CD4-positive, alpha-beta T cell treated with Interleukin-2 at 100 ng/mL for 4 hours (primary cell): ENCODE results near the gene KMT5B.
A peak's percentile ranks its signal among the peaks of the same experiment; 100 is the strongest.
"Not testable (repeated sequence)": the region's sequence is repeated elsewhere in the genome, so short reads cannot be mapped to it uniquely, and the experiment has no call there.

Experiments used
- DNase-seq: peaks from one replicate; pipeline ENCODE4 v3.0.0-alpha.2; 2020; ENCODE audit warnings: low spot score

KMT5B gene

DNA sequence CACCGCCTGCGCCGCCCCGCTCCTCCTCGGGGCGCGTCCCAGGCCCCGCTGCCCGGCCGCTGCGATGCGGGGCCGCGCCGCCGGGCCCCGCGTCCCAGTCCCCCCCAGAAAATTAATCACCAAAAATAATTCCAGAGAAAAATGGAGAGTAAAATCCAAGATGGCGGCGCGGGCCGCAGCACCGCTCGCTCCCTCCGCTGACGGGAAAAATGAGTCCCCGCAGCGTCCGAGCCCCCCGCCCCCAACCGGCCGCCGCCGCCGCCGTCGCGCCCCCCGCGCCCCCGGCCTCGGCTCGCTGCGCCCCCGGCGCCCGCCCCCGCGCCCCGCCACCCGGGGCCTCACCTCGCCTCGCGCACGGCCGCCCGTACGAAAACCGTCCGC lies at the start of gene KMT5B:
Gene KMT5B, minus strand, starts transcription at position 162 of the 381 bp plus-strand sequence. CDS start 23,220 bp downstream, outside the sequence.
- peak; percentile 67 for DNase-seq

DNA sequence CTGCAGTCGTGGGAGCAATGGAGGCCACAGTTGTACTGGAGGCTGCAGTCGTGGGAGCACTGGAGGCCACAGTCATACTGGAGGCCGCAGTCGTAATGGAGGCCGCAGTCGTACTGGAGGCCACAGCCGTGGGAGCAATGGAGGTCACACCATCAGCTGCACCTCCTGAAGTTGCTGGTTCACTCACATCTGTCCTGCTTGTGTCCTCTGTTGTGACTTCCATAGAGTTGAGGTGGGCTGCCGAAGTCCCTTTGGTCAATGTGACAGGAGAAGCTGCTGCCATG lies 49.4 kb upstream of the KMT5B start:
- no peak for DNase-seq

DNA sequence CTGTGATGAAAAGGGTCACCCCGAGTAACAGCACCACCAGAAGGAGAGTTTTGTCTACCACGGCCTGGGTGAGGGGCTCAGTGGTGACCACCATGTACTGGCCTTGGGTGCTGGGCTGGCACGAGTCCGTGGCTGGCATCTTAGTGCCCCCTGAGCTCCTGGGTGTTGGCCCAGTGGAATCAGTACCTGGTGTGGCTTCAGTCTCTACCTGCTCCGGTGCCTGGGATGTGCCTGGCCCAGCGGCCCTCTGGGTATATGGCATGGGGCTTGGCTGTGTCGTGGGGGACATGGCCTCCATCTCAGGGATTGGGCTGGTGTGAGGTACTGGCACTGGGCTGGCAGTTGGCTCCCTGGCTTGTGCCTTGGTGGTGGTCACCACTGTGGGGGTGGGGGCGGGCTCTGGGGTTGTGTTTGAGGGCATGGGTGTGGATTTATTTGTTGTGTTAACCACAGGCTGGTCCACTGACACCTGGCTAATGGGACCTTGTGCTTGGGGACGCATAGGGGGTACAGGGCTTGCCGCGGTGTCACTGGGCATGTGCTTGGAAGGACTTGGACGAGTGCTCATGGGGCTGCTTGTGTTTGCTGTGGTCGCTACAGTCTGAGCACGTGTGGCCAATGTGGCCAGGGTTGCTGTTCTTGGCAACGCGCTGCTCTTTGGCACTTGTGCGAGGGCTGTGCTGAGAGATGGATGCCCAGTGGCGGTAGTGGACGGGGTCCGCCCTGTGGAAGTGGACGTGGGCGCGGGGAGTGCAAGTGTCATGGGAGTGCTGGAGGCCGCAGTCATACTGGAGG lies 48.9 kb upstream of the KMT5B start:
- DNase-seq: no peak

DNA sequence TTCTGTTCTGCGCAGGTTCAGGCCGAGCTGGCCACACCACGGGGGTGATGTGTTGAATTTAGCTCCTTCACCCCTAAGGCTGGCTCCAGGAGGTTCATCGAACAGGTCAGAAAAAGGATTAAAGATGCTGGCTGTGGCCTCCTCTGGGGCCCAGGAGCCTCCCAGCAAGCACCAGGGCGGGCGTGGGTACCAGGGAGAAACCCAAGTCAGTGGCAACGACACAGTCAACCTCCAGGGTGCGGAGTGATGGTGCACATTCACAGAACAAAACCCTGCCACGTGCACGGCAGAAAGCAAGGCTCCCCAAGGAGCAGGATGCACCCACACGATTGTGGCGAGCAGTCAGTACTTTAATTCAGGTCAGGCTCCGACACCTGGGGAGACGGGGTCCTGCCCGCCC lies 47.9 kb upstream of the KMT5B start:
- DNase-seq: no peak

DNA sequence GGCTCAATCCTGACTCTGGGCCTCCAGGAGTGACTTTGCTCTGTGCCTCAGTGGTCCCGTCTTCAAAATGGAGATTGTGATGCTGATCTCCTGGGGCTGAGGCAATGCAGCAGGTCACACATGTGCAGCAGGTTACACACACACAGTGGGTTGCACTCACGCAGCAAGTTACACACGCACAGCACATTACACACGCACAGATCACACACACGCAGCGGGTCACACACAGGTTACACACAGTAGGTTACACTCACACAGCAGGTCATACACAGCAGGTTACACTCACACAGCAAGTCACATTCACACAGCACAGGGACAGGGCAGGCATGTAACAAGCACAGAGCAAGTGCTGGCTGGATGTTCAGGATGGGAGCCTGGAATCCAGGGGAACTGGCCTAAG lies 47.4 kb upstream of the KMT5B start:
- DNase-seq: no peak

DNA sequence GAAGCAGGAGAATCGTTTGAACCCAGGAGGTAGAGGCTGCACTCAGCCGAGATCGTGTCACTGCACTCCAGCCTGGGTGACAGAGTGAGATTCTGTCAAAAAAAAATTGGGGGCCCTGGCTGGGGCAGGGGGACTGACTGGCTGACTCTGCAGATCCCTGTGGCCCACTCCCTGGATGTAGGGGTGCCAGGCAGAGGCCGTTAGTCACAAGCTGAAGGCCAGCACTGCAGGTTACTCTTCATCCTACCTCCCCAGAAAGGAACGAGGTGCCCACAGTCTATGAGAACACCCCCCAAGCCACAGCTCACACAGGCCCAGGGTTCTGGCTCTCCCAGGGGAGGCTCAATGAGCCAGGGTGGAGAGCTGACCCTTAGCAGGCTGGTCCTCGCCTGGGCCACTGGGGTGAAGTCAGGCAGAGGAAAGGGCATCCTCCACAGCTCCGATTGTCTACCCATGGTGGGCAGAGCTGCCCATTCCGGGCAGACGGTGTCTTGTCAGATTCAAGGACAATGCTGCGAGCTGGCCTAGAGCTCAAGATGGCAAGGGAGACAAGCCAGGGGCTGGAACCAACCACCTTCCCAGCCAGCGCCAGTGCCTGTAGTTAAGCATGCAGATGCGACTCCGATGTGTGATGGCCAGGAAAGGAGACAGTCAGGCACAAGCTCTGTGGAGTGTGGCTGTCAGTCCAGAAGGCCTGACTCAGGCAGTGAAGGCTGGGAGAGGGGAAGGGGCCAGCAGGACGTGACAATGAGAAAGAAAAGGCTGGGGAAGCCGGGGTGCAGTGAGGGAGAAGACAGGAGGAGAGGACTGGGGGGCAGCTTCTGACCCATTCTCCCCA lies 46.2 kb upstream of the KMT5B start:
- DNase-seq: no peak

DNA sequence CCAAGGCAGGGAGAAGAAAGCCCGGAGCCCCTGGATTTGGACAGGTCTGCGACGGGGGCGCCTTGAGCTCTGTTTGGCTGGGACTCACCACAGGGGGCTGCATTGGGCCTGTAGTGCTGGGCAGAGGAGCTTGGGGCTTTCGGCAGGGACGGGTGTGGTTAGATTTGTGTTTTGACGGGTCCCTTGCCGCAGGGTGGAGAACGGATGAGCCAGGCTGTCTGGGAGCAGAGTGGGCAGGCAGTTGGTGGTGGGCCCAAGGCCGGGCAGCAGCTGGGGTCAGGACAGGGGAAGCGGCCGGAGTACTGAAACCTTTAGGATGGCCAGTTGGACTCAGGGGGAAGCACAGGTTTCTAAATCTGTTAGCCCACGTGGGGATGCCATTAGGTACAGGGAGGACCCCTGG lies 45.3 kb upstream of the KMT5B start:
- DNase-seq: no peak

DNA sequence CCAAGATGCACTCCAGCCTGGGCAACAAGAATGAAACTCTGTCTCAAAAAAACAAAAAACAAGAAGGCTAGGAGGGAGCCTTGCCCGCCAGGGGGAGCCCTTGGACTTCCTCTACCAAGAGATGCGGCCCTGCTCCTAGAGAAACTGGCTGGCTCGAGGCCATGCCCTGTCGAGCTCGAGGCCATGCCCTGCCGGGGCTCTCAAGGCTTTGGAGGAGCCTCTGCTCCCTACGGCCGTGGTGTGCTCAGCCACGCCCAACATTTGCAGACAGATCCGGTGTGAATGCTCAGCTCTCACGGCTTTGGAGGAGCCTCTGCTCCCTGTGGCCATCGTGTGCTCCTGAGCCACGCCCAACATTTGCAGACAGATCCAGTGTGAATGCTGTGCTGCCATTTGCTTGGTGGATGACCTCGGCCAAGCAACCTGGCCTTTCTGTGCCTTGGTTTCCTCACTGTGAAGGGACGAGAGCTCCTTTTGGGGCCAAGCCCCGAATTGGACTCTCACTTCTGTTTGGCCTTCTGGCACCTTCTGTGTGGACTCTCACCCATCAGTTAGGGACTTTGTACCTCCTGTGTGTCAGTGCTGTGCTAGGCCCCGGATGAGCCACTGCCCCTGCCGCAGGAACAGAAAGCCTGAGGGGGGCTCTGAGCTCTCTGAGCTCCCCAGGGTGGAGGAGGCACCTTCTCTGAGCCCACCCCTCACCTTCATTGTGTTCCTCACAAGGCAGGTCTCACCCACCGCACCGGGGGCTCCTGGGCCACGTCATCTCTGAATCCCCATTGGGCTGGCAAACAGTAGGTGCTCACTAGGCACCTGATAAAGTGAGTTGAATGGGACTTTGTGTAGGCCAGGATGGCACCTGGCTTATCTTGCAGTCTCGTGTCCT lies 44.6 kb upstream of the KMT5B start:
- peak; percentile 91 for DNase-seq

DNA sequence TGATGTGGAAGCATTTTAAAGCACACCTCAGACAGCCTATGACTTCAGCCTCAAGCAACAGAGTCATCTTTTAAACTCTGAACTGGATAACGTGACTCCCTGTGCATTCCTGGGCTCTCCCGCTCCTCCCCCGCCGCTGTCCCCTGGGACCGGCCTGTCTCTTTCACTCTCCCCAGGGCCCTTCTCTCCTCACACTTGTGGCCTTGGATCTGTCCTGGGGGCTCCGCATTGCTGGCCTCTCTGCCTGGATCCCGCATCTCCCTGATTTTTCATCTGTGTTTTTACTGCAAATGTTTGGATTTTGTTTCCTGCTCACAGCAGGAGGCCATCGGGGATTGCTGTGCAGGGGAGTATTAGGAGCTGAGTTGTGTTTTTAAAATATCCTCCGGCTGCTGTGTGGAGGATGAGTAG lies 43.2 kb upstream of the KMT5B start:
- no peak for DNase-seq

DNA sequence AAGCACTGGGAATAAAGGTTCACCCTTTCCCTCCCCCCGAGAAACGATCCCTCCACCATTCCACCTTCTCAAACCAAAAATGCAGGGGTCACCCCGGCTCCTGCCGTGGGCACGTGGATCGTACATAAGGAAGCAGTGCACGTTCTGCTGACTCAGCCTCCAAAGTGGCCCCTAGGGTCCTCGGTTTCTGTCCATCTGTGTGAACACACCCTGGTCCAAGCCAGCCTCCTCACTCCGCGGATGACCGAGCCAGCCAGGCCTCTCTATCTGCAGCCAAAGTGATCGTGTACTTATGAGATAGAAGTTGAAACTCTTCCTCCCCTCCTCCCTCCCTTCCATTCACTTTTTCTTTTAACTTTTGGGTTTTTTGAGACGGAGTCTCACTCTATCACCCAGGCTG lies 42.4 kb upstream of the KMT5B start:
- DNase-seq: no peak

DNA sequence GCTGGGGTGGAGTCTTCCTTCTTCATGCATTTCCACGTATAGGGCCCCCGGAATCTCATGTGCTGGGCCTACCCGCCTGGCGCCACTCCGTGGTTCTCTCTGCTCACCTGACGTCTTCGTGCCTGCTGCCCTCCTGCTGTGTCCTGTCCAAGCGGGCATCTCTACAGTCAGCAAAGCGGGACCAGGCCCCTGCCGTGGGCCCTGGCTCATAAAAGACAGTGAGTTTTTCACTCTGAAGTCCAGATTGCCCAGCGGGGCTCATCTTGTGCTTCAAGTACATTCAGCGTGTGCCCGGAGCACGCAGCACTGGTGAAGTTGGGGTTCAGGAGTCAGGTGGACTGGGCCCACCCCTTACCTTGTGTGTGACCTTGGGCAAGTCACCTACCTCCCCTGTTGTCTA lies 41.3 kb upstream of the KMT5B start:
- no peak for DNase-seq

DNA sequence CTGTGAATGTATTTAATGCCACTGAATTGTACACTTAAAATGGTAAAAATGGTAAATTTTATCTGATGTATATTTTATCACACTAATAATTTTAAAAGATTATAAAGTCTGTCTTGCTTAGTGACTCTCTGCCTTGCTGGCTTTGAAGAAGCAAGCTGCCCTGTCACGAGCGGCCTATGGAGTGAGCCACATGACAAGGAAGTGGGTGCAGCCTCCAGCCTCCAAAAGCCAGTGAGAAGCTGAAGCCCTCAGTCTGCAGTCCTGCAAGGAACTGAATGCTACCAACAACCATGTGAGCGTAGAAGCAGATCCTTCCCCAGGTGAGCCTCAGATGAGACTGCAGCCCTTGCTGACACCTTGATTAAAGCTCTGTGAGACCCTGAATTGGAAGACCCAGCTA lies 38.7 kb upstream of the KMT5B start:
- DNase-seq: no peak

DNA sequence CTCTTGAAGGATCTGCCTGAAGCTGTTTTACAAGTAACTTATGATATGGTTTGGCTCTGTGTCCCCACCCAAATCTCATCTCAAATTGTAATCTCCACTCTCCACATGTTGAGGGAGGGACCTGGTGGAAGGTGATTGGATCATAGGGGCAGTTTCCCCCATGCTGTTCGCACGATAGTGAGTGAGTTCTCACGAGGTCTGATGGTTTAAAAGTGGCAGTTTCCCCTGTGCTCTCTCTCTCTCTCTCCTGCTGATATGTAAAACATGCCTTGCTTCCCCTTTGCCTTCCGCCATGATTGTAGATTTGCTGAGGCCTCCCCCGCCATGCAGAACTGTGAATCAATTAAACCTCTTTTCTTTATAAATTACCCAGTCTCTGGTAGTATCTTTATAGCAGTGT lies 31.8 kb upstream of the KMT5B start:
- not testable (repeated sequence) for DNase-seq

DNA sequence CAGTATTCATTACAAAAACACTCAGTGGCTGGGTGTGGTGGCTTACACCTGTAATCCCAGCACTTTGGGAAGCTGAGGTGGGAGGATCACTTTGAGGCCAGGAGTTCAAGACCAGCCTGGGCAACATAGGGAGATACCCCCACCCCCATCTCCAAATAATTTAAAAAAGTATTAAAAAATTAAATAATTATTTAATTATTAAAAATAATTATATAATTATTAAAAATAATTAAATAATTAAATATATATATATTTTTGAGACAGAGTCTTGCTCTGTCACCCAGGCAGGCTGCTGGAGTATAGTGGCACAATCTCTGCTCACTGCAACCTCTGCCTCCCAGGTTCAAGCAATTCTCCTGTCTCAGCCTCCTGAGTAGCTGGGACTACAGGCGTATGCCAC lies 30.8 kb upstream of the KMT5B start:
- not testable (repeated sequence) for DNase-seq

DNA sequence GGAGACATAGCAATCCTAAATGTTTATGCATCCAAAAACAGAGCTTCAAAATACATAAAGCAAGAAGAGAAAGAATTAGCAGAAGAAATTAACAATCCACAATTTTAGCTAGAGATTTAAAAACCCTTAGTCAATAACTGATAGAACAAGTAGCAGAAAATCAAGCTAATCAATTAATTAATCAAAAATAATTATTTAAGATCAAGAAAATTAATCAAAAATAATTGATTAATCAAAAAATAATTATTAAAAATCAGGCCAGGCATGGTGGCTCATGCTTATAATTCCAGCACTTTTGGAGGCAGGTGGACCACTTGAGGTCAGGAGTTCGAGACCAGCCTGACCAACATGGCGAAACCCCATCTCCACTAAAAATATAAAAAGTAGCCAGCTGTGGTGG lies 29.5 kb upstream of the KMT5B start:
- no peak for DNase-seq

DNA sequence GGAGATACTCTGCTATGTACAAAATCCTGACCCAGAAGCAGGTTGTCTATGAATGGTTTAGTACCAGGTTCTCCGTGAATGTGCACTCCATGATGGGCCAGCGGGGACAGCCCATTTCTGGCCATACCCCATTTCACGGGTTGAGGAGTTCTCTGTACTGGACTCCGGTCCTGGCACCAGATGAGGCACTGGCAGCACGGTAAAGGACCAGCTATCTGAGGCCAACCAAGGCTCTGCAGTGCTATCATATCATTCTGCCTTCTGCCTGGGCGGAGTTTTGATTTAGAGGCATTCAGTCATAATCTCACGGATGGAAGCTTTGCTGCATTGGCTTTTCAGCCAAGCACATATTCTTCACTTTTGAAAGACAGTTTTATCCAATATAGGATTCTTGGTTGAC lies 18.5 kb upstream of the KMT5B start:
- no peak for DNase-seq

DNA sequence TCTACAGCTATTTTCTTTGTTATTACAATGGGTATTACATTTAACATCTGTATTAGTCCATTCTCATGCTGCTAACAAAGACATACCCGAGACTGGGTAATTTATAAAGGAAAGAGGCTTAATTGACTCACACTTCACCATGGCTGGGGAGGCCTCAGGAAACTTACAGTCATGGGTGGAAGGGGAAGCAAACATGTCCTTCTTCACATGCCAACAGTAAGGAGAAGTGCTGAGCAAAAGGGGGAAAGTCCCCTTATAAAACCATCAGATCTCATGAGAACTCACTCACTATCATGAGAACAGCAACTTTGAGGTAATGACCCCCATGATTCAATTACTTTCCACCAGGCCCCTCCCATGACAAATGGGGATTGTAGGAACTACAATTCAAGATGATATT lies 16.5 kb upstream of the KMT5B start:
- no peak for DNase-seq

DNA sequence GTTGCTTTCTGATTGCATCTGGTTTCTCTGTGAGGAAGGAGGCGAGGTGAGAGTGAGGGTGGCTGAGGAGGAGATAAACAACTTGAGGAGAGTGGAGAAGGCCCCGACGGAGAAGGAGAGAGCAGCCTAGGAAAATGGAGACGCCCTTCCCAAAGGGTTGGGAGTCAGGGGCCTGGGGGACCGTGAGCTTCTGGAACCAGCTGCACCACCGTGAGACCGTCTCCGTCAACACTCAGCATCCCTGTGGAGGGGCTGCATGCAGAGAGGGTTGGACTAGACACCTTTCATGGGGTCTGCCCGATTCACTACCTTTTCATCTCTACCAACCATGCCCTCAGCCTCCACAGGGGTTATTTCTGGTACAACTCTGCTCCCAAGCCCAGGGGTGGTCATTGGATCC lies 13.3 kb upstream of the KMT5B start:
- DNase-seq: no peak

DNA sequence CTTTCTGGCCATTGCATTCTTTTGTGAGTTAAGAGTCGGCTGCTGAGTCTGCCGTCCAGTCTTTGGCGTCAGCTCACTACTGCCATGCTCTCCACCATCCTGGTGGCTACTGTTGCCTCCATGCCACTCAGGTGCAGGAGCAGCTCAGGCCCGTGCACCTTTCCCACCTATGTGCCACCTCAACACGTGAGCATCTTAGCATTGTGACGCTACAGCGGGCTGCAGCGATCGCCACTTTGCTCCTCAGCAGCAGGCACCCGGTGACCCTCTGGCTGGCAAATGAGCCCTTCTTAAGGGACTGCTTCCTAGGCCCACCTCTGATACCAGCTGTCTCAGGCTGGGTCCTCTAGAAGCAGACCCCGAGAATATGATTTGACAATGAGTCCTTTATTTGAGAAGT lies 11.5 kb upstream of the KMT5B start:
- no peak for DNase-seq

DNA sequence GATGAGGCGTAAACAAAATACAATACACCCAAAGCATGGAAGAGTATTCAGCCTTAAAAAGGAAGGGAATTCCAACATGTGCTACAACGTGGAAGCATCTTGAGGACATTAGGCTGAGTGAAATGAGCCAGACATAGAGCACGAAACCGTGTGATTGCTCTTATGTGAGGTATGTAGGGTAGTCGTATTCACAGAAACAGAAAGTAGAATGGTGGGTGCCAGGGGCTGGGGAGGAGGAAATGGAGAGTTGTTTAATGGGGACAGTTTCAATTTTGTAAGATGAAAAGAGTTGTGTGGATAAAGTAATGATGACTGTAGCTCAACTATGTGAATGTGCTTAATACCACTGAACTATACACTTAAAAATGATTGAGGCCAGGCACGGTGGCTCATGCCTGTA lies 10.2 kb upstream of the KMT5B start:
- DNase-seq: no peak

DNA sequence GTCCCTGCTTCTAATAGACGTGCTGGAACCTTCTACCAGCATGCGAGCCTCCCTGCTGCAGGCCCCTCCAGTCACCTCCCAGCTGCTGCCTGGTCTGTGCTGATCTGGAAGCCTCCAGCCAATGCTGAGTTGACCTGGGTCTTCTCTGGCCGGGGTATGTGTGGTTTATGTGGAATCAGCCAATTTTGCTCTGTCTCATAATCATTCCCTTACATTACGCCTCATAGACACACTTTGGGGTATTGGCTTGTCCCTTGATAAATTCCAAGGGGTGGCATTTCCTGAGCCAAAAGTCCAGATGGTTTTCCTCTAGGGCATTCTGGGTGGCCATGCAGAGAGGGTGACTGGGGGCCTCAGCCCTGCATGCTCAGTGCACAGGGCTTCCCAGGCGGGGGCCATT lies 8.3 kb upstream of the KMT5B start:
- no peak for DNase-seq

DNA sequence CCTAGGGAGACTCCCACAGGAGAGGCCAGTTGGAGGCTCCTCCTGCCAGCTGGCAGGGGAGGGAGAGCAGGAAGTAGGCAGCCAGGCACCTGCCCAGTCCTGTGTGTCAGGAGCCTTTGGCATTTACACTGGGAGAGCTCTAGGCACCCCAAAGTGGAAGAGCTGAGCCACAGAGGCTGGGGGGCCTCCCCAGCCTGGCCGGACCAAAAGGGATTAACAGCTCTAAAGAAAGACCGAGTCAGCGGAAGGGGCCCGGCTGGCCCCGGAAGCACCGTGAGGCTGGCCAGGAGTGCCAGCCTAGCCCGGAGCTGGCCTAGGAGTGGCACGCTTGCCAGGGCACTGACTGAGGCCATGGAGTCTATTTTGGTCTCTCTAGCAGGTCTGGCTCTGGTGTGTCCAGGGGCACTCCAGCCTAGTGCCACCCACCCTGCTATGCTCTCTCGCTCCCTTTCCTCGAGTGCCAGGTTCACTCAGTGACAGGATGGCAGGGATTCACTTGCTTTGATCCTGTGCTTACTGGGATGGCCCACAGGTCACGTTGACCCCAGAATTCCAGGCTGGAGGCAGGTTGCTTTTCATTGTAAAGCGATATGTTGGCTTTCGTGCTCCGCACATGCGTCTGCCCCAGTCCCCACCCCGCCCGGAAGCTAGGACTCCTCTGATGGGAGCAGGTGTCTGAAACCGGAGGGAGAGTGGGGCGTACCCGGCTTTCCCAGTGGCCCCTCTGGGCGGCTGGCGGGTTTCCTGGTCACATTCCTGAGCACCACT lies 3.3 kb upstream of the KMT5B start:
- DNase-seq: no peak
